WTC11 (cell line): Measurements from ENCODE around the gene WBP2. TPM values are rescaled to one million over a fixed set of nuclear protein-coding genes. Genes with fewer than 3 reads are reported as not detected.

Experiments
- ATAC-seq: fragments of 200-7000 bp; cut with Tn5 transposase; 2 replicates; pipeline ENCODE4 v1.10.0; 2021; ENCODE audit warnings: mild to moderate bottlenecking, moderate library complexity
- CTCF ChIA-PET: fragments of 300-600 bp; sonication (Branson Sonifier 250); formaldehyde crosslinking; loops from one replicate; lab custom pipeline; 2021; ENCODE audit warnings: antibody characterized with exemption; lab: Charles Lee
- POLR2A ChIA-PET: fragments of 350-600 bp; sonication (Branson Sonifier 250); formaldehyde crosslinking; loops from one replicate; lab custom pipeline; 2021; ENCODE audit warnings: antibody characterized with exemption; lab: Charles Lee
- DNase-seq: peaks from one replicate; pipeline ENCODE4 v3.0.0; 2021; ENCODE audit warnings: low spot score
- H3K27ac Mint-ChIP-seq: 2 replicates; pipeline ENCODE4 v1.8.0; 2021; ENCODE audit warnings: mixed read lengths
- H3K27me3 Mint-ChIP-seq: 2 replicates; pipeline ENCODE4 v1.8.0; 2021; ENCODE audit warnings: low read depth, mild to moderate bottlenecking, moderate library complexity, mixed read lengths
- H3K36me3 Mint-ChIP-seq: 2 replicates; pipeline ENCODE4 v1.8.0; 2021; ENCODE audit warnings: mixed read lengths
- H3K4me1 Mint-ChIP-seq: 2 replicates; pipeline ENCODE4 v1.8.0; 2022; ENCODE audit warnings: mixed read lengths
- H3K4me3 Mint-ChIP-seq: 2 replicates; pipeline ENCODE4 v1.8.0; 2021; ENCODE audit warnings: mild to moderate bottlenecking, moderate library complexity, mixed read lengths
- H3K9me3 Mint-ChIP-seq: 2 replicates; pipeline ENCODE4 v1.8.0; 2021; ENCODE audit warnings: mixed read lengths
- ELF4 ChIP-seq: sonication (generic); formaldehyde crosslinking; IDR thresholded peaks from 2 replicates; pipeline ENCODE4 v1.8.1; 2022; ENCODE audit warnings: low read depth, mild to moderate bottlenecking, moderate library complexity, missing genetic modification reagents
- GABPB1 ChIP-seq: sonication (generic); formaldehyde crosslinking; IDR thresholded peaks from 2 replicates; pipeline ENCODE4 v1.8.1; 2023; ENCODE audit warnings: mild to moderate bottlenecking, missing genetic modification reagents
- GRHL2 ChIP-seq: fragments of 250-450 bp; sonication (Bioruptor Pico); IDR thresholded peaks from 2 replicates; pipeline ENCODE4 v1.8.0; 2022; ENCODE audit warnings: mild to moderate bottlenecking, moderate library complexity; ENCODE audit not compliant: insufficient replicate concordance, severe bottlenecking
- MYBL2 ChIP-seq: sonication (generic); formaldehyde crosslinking; IDR thresholded peaks from 2 replicates; pipeline ENCODE4 v1.8.1; 2023; ENCODE audit warnings: mild to moderate bottlenecking, moderate library complexity, missing genetic modification reagents
- NFATC4 ChIP-seq: fragments of 250-450 bp; sonication (Bioruptor Pico); IDR thresholded peaks from 2 replicates; pipeline ENCODE4 v1.9.0; 2021; ENCODE audit warnings: mild to moderate bottlenecking
- NFYB ChIP-seq: sonication (generic); formaldehyde crosslinking; conservative IDR thresholded peaks from 2 replicates; pipeline ENCODE4 v1.8.0; 2022; ENCODE audit warnings: low read depth, missing genetic modification reagents
- NR2C2 ChIP-seq: sonication (generic); formaldehyde crosslinking; IDR thresholded peaks from 2 replicates; pipeline ENCODE4 v1.8.0; 2022; ENCODE audit warnings: mild to moderate bottlenecking, missing genetic modification reagents
- RELA ChIP-seq: sonication (generic); formaldehyde crosslinking; IDR thresholded peaks from 2 replicates; pipeline ENCODE4 v1.8.1; 2022; ENCODE audit warnings: missing genetic modification reagents, mild to moderate bottlenecking, borderline replicate concordance
- RORB ChIP-seq: fragments of 250-450 bp; sonication (Bioruptor Pico); IDR thresholded peaks from 2 replicates; pipeline ENCODE4 v1.9.0; 2021; ENCODE audit warnings: mild to moderate bottlenecking
- SMAD3 ChIP-seq: sonication (generic); formaldehyde crosslinking; IDR thresholded peaks from 2 replicates; pipeline ENCODE4 v1.8.0; 2022; ENCODE audit warnings: missing genetic modification reagents, mild to moderate bottlenecking, borderline replicate concordance
- TEAD1 ChIP-seq: sonication (generic); formaldehyde crosslinking; IDR thresholded peaks from 2 replicates; pipeline ENCODE4 v1.8.0; 2022; ENCODE audit warnings: mild to moderate bottlenecking, missing genetic modification reagents
- ZNF121 ChIP-seq: sonication (generic); formaldehyde crosslinking; IDR thresholded peaks from 2 replicates; pipeline ENCODE4 v1.8.0; 2023; ENCODE audit warnings: missing genetic modification reagents
- ZNF671 ChIP-seq: fragments of 250-450 bp; sonication (Bioruptor Pico); IDR thresholded peaks from 2 replicates; pipeline ENCODE4 v1.8.0; 2021; ENCODE audit warnings: mild to moderate bottlenecking
- total RNA-seq: library from RNA; stranded (reverse); gene quantifications from 3 replicates; pipeline ENCODE4 v1.2.3, GENCODE V29; 2021
- TF ChIP-seq, protein P1 (sequence below): sonication (generic); formaldehyde crosslinking; IDR thresholded peaks from 2 replicates; pipeline ENCODE4 v1.8.0; 2022; ENCODE audit warnings: mild to moderate bottlenecking, missing genetic modification reagents
- TF ChIP-seq, protein P2 (sequence below): sonication (generic); formaldehyde crosslinking; IDR thresholded peaks from 2 replicates; pipeline ENCODE4 v1.8.1; 2022; ENCODE audit warnings: mild to moderate bottlenecking, missing genetic modification reagents, moderate library complexity, borderline replicate concordance
- TF ChIP-seq, protein P3 (sequence below): sonication (generic); formaldehyde crosslinking; IDR thresholded peaks from 2 replicates; pipeline ENCODE4 v1.8.0; 2023; ENCODE audit warnings: missing genetic modification reagents
- TF ChIP-seq, protein P4 (sequence below): sonication (generic); formaldehyde crosslinking; IDR thresholded peaks from 2 replicates; pipeline ENCODE4 v1.8.1; 2023; ENCODE audit warnings: mild to moderate bottlenecking, moderate library complexity, missing genetic modification reagents
- TF ChIP-seq, protein P5 (sequence below): sonication (generic); formaldehyde crosslinking; IDR thresholded peaks from 2 replicates; pipeline ENCODE4 v1.8.1; 2023; ENCODE audit warnings: mild to moderate bottlenecking, missing genetic modification reagents, moderate library complexity
- TF ChIP-seq, protein P6 (sequence below): sonication (generic); formaldehyde crosslinking; IDR thresholded peaks from 2 replicates; pipeline ENCODE4 v1.8.0; 2023; ENCODE audit warnings: missing genetic modification reagents, mild to moderate bottlenecking, borderline replicate concordance
- TF ChIP-seq, protein P7 (sequence below): fragments of 250-450 bp; sonication (Bioruptor Pico); IDR thresholded peaks from 2 replicates; pipeline ENCODE4 v1.9.0; 2021; ENCODE audit warnings: mild to moderate bottlenecking
- TF ChIP-seq, protein P8 (sequence below): sonication (generic); formaldehyde crosslinking; IDR thresholded peaks from 2 replicates; pipeline ENCODE4 v1.8.0; 2022; ENCODE audit warnings: mild to moderate bottlenecking, missing genetic modification reagents

The WBP2 gene
- total RNA-seq, 1 experiment from 2014 or later: 68.8 TPM

DNA sequence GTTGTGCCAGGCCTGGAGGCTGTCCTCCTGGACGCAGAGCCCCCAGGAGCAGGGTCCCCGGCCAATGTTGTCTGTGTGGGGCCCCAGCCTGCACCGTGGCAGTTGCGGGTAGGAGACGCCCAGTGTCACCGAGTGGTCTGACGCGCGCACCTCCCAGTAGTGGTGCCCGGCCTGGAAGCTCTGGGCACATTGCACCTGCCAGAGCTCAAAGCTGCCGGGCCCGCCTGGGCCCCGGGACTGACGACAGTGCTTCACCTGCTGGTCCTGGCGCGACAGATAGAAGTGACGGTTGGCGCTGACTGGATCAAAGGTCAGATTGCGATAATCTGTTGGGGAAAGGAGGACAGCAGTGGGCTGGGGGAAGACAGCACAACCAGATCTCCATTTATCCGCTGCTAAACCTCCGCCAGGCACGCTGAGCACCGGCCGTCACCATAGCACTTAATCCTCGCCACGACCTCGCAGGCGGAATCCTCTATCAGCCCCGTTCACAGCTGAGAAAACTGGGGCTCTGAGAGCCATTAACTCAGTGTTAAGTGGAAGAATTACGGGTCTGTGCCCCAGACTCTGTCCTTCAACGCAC lies 36.0 kb upstream of the WBP2 start (continued):
- TF ChIP-seq, protein P1, sequence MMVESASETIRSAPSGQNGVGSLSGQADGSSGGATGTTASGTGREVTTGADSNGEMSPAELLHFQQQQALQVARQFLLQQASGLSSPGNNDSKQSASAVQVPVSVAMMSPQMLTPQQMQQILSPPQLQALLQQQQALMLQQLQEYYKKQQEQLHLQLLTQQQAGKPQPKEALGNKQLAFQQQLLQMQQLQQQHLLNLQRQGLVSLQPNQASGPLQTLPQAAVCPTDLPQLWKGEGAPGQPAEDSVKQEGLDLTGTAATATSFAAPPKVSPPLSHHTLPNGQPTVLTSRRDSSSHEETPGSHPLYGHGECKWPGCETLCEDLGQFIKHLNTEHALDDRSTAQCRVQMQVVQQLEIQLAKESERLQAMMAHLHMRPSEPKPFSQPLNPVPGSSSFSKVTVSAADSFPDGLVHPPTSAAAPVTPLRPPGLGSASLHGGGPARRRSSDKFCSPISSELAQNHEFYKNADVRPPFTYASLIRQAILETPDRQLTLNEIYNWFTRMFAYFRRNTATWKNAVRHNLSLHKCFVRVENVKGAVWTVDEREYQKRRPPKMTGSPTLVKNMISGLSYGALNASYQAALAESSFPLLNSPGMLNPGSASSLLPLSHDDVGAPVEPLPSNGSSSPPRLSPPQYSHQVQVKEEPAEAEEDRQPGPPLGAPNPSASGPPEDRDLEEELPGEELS (CRISPR knock-in tag): no peak
- TF ChIP-seq MYBL2 (no peak), RELA (CRISPR knock-in tag) (no peak), ZNF671 (CRISPR knock-in tag) (no peak), SMAD3 (CRISPR knock-in tag) (no peak), TEAD1 (CRISPR knock-in tag) (no peak), NR2C2 (no peak)
- TF ChIP-seq, protein P2, sequence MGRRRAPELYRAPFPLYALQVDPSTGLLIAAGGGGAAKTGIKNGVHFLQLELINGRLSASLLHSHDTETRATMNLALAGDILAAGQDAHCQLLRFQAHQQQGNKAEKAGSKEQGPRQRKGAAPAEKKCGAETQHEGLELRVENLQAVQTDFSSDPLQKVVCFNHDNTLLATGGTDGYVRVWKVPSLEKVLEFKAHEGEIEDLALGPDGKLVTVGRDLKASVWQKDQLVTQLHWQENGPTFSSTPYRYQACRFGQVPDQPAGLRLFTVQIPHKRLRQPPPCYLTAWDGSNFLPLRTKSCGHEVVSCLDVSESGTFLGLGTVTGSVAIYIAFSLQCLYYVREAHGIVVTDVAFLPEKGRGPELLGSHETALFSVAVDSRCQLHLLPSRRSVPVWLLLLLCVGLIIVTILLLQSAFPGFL (CRISPR knock-in tag): no peak
- TF ChIP-seq, protein P3, sequence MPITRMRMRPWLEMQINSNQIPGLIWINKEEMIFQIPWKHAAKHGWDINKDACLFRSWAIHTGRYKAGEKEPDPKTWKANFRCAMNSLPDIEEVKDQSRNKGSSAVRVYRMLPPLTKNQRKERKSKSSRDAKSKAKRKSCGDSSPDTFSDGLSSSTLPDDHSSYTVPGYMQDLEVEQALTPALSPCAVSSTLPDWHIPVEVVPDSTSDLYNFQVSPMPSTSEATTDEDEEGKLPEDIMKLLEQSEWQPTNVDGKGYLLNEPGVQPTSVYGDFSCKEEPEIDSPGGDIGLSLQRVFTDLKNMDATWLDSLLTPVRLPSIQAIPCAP (CRISPR knock-in tag): no peak
- TF ChIP-seq, protein P4, sequence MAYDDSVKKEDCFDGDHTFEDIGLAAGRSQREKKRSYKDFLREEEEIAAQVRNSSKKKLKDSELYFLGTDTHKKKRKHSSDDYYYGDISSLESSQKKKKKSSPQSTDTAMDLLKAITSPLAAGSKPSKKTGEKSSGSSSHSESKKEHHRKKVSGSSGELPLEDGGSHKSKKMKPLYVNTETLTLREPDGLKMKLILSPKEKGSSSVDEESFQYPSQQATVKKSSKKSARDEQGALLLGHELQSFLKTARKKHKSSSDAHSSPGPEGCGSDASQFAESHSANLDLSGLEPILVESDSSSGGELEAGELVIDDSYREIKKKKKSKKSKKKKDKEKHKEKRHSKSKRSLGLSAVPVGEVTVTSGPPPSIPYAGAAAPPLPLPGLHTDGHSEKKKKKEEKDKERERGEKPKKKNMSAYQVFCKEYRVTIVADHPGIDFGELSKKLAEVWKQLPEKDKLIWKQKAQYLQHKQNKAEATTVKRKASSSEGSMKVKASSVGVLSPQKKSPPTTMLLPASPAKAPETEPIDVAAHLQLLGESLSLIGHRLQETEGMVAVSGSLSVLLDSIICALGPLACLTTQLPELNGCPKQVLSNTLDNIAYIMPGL (CRISPR knock-in tag): no peak
- TF ChIP-seq, protein P5, sequence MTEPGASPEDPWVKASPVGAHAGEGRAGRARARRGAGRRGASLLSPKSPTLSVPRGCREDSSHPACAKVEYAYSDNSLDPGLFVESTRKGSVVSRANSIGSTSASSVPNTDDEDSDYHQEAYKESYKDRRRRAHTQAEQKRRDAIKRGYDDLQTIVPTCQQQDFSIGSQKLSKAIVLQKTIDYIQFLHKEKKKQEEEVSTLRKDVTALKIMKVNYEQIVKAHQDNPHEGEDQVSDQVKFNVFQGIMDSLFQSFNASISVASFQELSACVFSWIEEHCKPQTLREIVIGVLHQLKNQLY (CRISPR knock-in tag): no peak

DNA sequence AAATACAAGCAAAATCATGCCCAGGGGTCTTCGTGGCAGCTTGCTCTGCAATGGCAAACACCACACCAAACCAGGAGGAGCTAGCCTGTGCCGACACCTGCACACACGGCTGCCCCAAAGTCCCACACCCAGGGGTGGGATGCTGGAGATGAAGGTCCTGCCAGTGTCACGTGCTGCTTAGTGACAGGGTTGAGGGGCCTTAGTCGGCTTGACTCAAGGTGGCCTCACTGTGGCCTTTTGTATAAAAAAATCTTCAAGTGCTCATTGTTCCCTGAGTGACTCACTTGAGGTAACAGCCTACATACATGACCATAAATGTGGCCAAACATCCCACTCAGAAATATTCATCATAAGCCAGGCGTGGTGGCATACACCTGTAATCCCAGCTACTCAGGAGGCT lies 34.3 kb upstream of the WBP2 start:
- DNase-seq: no peak
- Mint-ChIP-seq H3K4me3 (no peak overlapping the region), H3K27ac (no peak overlapping the region), H3K36me3 (peaks cover 7% of the 10 kb centered on the region; the same call in 1 of the 2 replicates), H3K4me1 (peaks cover 8% of the 10 kb centered on the region), H3K9me3 (no peaks in the 10 kb centered on the region), H3K27me3 (no peaks in the 10 kb centered on the region)
- POLR2A ChIA-PET: interaction anchor here (1.4 kb wide), 1 partner anchor 11 kb away, joined by 4 read pairs; the partner anchor contains the start of gene TRIM47
- no peak for ATAC-seq
- CTCF ChIA-PET: interaction anchor here (0.6 to 2.7 kb wide), 4 partner anchors 11 to 59 kb away, joined by 6 to 16 read pairs (median 8); partner anchors contain the start of gene TRIM47
- TF ChIP-seq, protein P6, sequence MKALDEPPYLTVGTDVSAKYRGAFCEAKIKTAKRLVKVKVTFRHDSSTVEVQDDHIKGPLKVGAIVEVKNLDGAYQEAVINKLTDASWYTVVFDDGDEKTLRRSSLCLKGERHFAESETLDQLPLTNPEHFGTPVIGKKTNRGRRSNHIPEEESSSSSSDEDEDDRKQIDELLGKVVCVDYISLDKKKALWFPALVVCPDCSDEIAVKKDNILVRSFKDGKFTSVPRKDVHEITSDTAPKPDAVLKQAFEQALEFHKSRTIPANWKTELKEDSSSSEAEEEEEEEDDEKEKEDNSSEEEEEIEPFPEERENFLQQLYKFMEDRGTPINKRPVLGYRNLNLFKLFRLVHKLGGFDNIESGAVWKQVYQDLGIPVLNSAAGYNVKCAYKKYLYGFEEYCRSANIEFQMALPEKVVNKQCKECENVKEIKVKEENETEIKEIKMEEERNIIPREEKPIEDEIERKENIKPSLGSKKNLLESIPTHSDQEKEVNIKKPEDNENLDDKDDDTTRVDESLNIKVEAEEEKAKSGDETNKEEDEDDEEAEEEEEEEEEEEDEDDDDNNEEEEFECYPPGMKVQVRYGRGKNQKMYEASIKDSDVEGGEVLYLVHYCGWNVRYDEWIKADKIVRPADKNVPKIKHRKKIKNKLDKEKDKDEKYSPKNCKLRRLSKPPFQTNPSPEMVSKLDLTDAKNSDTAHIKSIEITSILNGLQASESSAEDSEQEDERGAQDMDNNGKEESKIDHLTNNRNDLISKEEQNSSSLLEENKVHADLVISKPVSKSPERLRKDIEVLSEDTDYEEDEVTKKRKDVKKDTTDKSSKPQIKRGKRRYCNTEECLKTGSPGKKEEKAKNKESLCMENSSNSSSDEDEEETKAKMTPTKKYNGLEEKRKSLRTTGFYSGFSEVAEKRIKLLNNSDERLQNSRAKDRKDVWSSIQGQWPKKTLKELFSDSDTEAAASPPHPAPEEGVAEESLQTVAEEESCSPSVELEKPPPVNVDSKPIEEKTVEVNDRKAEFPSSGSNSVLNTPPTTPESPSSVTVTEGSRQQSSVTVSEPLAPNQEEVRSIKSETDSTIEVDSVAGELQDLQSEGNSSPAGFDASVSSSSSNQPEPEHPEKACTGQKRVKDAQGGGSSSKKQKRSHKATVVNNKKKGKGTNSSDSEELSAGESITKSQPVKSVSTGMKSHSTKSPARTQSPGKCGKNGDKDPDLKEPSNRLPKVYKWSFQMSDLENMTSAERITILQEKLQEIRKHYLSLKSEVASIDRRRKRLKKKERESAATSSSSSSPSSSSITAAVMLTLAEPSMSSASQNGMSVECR: no peak
- TF ChIP-seq NFYB (CRISPR knock-in tag): no peak
- TF ChIP-seq RELA (CRISPR knock-in tag): no peak
- no peak for TF ChIP-seq RORB (CRISPR knock-in tag)
- no peak for TF ChIP-seq NFATC4
- TF ChIP-seq GABPB1 (CRISPR knock-in tag): no peak
- TF ChIP-seq GRHL2 (CRISPR knock-in tag): no peak
- no peak for TF ChIP-seq ELF4 (CRISPR knock-in tag)
- TF ChIP-seq, protein P7, sequence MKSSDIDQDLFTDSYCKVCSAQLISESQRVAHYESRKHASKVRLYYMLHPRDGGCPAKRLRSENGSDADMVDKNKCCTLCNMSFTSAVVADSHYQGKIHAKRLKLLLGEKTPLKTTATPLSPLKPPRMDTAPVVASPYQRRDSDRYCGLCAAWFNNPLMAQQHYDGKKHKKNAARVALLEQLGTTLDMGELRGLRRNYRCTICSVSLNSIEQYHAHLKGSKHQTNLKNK (CRISPR knock-in tag): no peak
- TF ChIP-seq ZNF121: no peak
- no peak for TF ChIP-seq TEAD1 (CRISPR knock-in tag)
- TF ChIP-seq, protein P8, sequence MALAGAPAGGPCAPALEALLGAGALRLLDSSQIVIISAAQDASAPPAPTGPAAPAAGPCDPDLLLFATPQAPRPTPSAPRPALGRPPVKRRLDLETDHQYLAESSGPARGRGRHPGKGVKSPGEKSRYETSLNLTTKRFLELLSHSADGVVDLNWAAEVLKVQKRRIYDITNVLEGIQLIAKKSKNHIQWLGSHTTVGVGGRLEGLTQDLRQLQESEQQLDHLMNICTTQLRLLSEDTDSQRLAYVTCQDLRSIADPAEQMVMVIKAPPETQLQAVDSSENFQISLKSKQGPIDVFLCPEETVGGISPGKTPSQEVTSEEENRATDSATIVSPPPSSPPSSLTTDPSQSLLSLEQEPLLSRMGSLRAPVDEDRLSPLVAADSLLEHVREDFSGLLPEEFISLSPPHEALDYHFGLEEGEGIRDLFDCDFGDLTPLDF (CRISPR knock-in tag): no peak
- TF ChIP-seq, protein P4 (CRISPR knock-in tag): no peak
